ENCODE results near the gene TMEM61.

DNA sequence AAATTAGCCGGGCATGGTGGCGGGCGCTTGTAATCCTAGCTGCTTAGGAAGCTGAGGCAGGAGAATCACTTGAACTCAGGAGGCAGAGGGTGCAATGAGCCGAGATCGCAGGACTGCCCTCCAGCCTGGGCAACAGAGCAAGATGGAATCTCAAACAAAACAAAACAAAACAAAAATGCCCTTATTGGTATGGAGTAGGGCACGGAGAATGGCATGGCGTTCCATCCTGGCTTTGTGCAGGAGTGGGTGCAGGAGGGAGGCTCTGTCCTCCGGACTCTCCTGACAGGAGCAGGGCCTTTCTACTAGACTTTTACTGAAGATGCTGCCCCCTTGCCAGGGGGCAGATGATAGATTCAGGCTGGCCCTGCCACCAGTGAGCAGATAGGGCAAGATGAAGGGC lies 1.0 kb downstream of the TMEM61 start:
- TF ChIP-seq, protein P1, sequence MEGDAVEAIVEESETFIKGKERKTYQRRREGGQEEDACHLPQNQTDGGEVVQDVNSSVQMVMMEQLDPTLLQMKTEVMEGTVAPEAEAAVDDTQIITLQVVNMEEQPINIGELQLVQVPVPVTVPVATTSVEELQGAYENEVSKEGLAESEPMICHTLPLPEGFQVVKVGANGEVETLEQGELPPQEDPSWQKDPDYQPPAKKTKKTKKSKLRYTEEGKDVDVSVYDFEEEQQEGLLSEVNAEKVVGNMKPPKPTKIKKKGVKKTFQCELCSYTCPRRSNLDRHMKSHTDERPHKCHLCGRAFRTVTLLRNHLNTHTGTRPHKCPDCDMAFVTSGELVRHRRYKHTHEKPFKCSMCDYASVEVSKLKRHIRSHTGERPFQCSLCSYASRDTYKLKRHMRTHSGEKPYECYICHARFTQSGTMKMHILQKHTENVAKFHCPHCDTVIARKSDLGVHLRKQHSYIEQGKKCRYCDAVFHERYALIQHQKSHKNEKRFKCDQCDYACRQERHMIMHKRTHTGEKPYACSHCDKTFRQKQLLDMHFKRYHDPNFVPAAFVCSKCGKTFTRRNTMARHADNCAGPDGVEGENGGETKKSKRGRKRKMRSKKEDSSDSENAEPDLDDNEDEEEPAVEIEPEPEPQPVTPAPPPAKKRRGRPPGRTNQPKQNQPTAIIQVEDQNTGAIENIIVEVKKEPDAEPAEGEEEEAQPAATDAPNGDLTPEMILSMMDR (IDR thresholded peaks at IDR 0.05; ENCODE audit: insufficient read depth, low read length, poor library complexity, severe bottlenecking) = no peak
- no peak for TF ChIP-seq EZH2phosphoT487 (conservative IDR thresholded peaks at IDR 0.05; ENCODE audit: low read length)

Measured in SU-DHL-6 (cell line).